HG03066 (cell line): ENCODE measurements around the gene VWA2.

ENCODE experiments used
- ATAC-seq: cut with Tn5 transposase; IDR thresholded peaks from one replicate; pipeline ENCODE4 v1.9.1; 2021; ENCODE audit warnings: low read depth; ENCODE audit not compliant: unreplicated experiment

Gene VWA2

GRCh38 chr10:114291516-114291915, 52.5 kb downstream of the VWA2 start:
- ATAC-seq, result no peak

DNA sequence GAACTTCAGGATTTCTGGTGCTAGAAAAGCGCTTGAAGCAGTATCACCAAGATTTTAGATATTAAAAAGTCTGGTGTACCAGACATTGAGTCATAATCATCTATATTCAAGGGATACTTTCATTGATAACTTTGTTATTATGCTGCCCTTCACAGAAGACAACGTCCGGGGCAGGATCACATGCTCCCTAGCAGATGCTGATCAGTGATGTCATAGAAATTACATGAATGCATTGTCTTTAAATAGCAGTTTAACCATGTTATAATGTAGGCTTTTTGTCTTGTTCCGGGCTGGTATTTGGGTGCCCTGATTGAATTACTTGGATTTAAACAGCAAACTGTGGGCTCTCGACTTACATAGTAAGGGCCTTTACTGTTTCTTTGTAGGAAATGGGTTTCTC, 54.0 kb downstream of the VWA2 start:
- no peak for ATAC-seq

DNA sequence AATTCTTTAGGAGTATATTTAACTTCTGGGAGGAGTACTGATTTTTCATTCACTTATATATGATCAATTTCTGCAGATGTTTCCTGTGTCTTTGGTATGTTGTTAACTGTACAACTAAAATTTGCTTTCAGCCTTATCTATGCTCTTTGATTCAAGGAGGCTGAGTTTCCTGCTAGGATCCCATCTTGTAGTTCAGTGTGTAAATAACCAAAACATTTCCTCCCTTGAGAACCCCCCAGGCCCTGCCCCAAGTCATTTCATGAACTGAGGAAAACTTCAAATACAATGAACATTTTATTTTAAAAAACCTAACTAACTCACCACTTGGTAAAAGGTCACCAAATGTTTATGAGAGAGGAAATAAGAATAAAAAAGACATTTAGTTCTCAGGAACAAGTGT, 55.5 kb downstream of the VWA2 start:
- ATAC-seq, result no peak

DNA sequence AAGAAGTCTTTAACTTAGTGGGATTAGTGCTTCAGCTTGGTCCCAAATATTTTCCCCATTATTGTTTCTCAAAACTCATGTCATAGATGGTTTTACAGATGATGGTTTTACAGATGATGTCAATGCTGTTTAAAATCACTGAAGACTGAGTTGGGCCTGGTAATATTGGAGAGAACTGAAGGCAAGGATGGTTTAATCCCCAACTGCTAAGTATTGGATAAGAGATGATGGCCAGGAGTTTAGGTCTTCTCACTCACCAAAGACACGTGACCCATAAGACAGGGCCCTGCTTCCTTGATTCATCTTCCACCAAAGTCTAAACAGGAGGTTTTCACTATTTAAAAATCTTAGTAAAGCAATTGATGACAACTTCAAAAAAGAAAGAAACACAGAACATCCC, 56.3 kb downstream of the VWA2 start:
- ATAC-seq, result no peak

GRCh38 chr10:114297136-114297705, 58.2 kb downstream of the VWA2 start:
- ATAC-seq, result no peak

GRCh38 chr10:114300036-114300645, 61.1 kb downstream of the VWA2 start:
- no peak for ATAC-seq

DNA sequence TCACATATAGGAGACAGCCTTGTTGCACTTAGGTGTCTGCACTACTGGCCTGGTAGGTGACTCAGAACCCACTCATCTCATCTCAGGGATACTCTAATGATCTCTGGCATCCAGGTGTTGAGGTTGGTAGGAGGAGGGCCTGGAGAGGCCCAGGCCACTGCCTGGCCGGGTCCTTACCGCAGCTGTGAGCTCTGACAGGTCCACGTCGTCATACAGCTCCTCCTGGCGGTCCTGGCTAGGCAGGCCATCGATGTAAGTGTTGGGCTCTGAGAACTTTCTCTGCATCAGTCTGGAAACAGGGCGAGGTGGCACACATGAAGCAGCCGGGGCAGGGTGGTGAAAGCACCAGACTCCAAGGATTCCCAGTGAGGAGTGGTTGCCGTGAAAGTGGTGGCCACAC, 62.1 kb downstream of the VWA2 start:
- no peak for ATAC-seq

DNA sequence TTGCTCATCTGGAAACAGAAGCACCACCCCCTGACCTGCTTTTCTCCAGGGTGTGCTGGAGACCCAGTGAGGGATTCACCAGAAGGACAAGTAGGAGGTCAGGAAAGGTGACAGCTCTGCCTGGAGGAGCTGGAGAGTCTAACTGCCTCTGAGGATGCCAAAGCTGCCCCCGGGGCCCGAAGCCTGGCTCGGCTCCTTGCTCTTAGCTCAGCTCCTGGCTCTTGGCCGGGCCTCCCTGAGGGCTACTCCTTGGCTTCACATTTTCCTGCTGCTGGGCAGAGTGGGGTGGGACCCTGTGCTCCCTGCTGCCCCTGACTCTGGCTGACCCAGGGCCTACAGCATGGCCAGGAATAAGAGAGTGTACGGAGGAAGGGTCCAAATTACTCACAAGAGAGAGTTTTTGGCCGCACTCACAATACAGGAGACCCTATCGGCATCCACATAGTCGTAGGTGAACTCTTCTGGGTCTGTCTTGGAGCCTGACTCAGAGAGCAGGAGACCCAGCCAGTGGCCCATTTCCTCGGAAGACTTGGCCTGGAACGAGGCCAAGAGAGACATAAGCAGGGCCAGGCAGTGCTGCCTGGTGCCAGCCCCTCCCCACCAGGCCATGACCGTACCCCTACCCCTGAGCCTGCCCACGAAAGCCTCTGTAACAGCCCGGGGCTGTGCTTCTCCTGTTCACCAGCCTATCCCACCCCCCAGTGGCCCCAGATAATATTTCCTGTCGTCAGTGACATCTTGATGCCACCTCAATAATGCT, 63.1 kb downstream of the VWA2 start:
- no peak for ATAC-seq

GRCh38 chr10:114303556-114303955, 64.5 kb downstream of the VWA2 start:
- no peak for ATAC-seq

- ATAC-seq, result peak; percentile 85
Measured at GRCh38 chr10:114304017-114304570, 65.0 kb downstream of the VWA2 start.

DNA sequence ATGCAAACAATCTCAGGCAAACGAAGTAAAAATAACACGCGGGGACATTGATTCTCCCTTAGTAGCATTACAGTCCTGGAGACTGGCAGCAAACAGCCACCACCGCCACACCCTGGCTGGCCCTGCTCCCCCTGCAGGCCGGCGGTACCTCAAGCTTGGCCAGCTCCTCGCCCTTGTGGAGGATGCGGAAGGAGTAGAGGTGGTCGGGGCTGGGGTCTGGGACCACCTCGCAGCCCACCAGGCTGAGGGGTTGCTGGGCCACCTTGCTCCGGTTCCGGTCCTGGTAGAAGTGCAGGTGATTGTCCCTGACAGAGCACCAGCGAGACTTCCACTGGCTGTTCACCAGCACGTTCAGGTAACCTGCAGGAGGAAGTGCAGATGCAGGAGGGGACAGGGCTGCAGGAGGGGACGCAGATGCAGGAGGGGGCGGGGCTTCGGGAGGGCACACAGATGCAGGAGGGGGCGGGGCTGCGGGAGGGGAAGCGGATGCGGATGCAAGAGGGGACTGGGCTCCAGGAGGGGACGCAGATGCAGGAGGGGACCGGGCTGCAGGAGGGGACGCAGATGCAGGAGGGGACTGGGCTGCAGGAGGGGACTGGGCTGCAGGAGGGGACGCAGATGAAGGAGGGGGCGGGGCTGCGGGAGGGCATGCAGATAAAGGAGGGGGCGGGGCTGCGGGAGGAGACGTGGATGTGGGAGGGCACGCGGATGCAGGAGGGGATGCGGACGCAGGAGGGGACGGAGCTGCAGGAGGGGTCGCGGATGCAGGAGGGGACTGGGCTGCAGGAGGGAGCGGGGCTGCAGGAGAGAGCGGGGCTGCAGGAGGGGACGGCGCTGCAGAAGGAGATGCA, 65.7 kb downstream of the VWA2 start:
- peak; percentile 71 for ATAC-seq

GRCh38 chr10:114305521-114305925, 66.5 kb downstream of the VWA2 start:
- no peak for ATAC-seq

DNA sequence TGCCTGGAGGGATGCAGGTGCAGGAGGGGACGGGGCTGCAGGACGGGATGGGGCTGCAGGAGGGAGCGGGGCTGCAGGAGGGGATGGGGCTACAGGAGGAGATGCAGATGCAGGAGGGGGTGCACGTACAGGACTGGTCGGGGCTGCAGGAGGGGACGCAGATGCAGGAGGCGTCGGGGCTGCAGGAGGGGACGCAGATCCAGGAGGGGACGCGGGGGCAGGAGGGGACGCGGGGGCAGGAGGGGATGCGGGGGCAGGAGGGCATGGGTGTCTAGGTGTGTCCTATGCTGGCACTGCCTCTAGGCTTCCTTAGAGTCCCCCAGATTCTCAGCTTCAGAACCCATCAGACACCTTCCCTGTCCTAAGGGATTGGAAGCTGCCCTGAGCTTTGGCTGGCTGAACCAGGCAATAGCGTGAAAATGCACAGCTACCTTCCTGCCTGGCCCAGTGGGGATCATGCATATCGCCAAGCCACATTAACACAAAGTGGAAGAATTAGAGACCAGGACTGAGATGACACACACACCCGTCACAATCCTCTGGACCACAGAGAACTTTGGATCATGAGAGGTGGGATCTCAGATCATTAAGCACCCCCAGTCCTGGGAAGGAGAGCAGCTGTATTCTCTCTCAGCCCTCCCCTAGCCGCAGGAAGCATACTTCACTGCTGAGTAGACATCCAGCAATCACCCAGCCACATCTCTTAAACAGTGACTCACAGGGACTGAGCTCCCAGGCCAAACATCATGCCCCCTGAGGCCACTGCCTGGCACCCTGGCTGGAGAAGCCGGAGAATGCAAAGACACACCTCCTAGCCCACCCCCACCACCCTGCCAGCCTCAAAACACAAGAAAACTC, 67.3 kb downstream of the VWA2 start:
- no peak for ATAC-seq

DNA sequence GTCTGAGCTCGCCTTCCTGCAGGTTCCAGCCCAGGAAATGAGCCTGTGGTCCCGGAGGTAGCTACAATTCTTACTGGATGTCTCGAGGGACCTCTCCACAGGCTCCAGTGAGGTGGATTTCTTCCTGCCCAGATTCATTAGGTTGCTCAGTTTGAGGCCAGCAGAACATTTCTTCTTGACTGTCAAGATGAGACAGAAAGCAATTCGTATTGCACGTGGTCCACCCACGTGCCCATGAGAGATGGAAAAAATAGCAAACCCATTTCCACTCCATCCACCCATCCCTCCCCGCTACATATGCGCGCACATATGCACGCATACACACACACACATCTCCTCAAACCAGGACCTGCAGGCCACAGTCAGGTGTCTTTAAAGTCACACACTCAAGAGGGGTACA, 68.7 kb downstream of the VWA2 start:
- ATAC-seq, result no peak

GRCh38 chr10:114308531-114309363, 69.7 kb downstream of the VWA2 start:
- ATAC-seq, result no peak

DNA sequence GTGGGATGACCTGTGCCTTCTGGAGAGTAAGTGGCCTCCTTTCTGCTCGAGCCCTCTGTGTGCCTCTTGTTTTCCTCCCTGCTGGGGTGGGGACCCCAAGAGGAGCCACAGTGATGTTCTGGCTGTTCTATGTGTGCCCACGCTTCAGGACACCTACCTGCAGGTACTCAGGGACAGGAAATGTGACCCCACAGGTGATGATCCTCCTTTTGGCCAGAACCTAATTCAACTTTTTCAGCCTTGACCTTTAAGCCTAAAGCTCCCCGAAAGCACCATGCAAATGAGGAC, 70.3 kb downstream of the VWA2 start:
- ATAC-seq, result no peak

- no peak for ATAC-seq
Measured at GRCh38 chr10:114310346-114310745, 71.3 kb downstream of the VWA2 start.

GRCh38 chr10:114311023-114311422, 72.0 kb downstream of the VWA2 start:
- no peak for ATAC-seq

- ATAC-seq, result no peak
Measured at GRCh38 chr10:114311496-114312209, 72.6 kb downstream of the VWA2 start.
